Left lobe of liver (tissue), 2 donors: ENCODE data around the gene VDAC2. TPM values are rescaled to one million over a fixed set of nuclear protein-coding genes. Genes with fewer than 3 reads are reported as not detected.
A peak's percentile ranks its signal among the peaks of the same experiment; 100 is the strongest.

Source experiments
- ATAC-seq: fragments of 200-7000 bp; cut with Tn5 transposase; one replicate; pipeline ENCODE4 v1.9.1; 2020; ENCODE audit warnings: mild to moderate bottlenecking, moderate library complexity
- DNase-seq: peaks from one replicate; pipeline ENCODE4 v3.0.0-alpha.2; 2020; ENCODE audit warnings: low spot score
- total RNA-seq: library from RNA; stranded (reverse); gene quantifications from one replicate; pipeline ENCODE4 v1.2.1, GENCODE V29; 2021
- donor health status: DM: no; HTN: no; CAD: no; lungs with moderate emphysema.
- donor health status: DM: no; HTN: yes; CAD: no.

Gene VDAC2
- total RNA-seq, 1 donor from 2014 or later: 47.8 TPM

GRCh38 chr10:75246506-75246905 is 35.9 kb downstream of the VDAC2 start:
- ATAC-seq: no peak
- DNase-seq: no peak

GRCh38 chr10:75247797-75248196 is 37.2 kb downstream of the VDAC2 start:
- DNase-seq (peak; percentile 76), ATAC-seq (peak; percentile 64)

GRCh38 chr10:75250934-75251333 is 40.3 kb downstream of the VDAC2 start:
- DNase-seq (no peak), ATAC-seq (no peak)

- no peak for DNase-seq
- ATAC-seq: no peak
These were observed 43.0 kb downstream of the VDAC2 start for GRCh38 chr10:75253281-75254220.

- DNase-seq (no peak), ATAC-seq (no peak)
These were observed 44.1 kb downstream of the VDAC2 start for GRCh38 chr10:75254739-75255138.

- ATAC-seq (no peak), DNase-seq (no peak)
These were observed 50.4 kb downstream of the VDAC2 start for GRCh38 chr10:75260990-75261389.

GRCh38 chr10:75261813-75262705 is 51.5 kb downstream of the VDAC2 start:
- DNase-seq: no peak
- ATAC-seq: no peak

- ATAC-seq (no peak), DNase-seq (no peak)
These were observed 53.2 kb downstream of the VDAC2 start for GRCh38 chr10:75263806-75264205.

GRCh38 chr10:75265856-75266255 is 55.3 kb downstream of the VDAC2 start:
- no peak for DNase-seq
- no peak for ATAC-seq

GRCh38 chr10:75266945-75267344 is 56.3 kb downstream of the VDAC2 start:
- ATAC-seq (no peak), DNase-seq (no peak)

- no peak for ATAC-seq
These were observed 59.0 kb downstream of the VDAC2 start for GRCh38 chr10:75269605-75270004.

GRCh38 chr10:75272094-75272493 is 61.5 kb downstream of the VDAC2 start:
- no peak for ATAC-seq
- DNase-seq: no peak

More at GRCh38 chr10:75269605-75270004, 59.0 kb downstream of the VDAC2 start:
- DNase-seq: no peak

- ATAC-seq: peak; percentile 38
- DNase-seq: no peak
These were observed 62.3 kb downstream of the VDAC2 start for GRCh38 chr10:75272896-75273295.

- DNase-seq: no peak
- ATAC-seq: peak; percentile 27
These were observed 65.7 kb downstream of the VDAC2 start for GRCh38 chr10:75276069-75276872.

- DNase-seq: no peak
These were observed 69.6 kb downstream of the VDAC2 start for GRCh38 chr10:75280236-75280635.

More at GRCh38 chr10:75280236-75280635, 69.6 kb downstream of the VDAC2 start:
- ATAC-seq: no peak

Other genes with a start within 250 kb of the VDAC2 start
- 5.7 TPM for gene SAMD8, start 99.1 kb upstream of the VDAC2 start, total RNA-seq
- 26.9 TPM for gene COMTD1, start 25.2 kb downstream of the VDAC2 start, total RNA-seq
- gene ZNF503, start 191.0 kb downstream of the VDAC2 start, total RNA-seq: 7.3 TPM
- gene LRMDA, start 220.8 kb downstream of the VDAC2 start, total RNA-seq: 9.1 TPM